D721Med (cell line): ENCODE results near the gene OSMR.

Experiments
- DNase-seq: peaks from one replicate; pipeline ENCODE4 v3.0.0; 2011; ENCODE audit warnings: low spot score; ENCODE audit not compliant: insufficient read length
- FAIRE-seq: peaks from 2 replicates; lab custom pipeline; 2011; peaks lifted over from hg19 to GRCh38; lab: Jason Lieb, UNC
- CTCF ChIP-seq: IDR thresholded peaks from 2 replicates; pipeline ENCODE4 v1.5.1; 2012; ENCODE audit warnings: mild to moderate bottlenecking, control low read depth; ENCODE audit not compliant: insufficient read depth; ENCODE audit errors: missing control alignments

The OSMR gene

GRCh38 chr5:38953426-38954012 is 107.7 kb downstream of the OSMR start:
- no peak for TF ChIP-seq CTCF
- FAIRE-seq (no peak), DNase-seq (no peak)

DNA sequence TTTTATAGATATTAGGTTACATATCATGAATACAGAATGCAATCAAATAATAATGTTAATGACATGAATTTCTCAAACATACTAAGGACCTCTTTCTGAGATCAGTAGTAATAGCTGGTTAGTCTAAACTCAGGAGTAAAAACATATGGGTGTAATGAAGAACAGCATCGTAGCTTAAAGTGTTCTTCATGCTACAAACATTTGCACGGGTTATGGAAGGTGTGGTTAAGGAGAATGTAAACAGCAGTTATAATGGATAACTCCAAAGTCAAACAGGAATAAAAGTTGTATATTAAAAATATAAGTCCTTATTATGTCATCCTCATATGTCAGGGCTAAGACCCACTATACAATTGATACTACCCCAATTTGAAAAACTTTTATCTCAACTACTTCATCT is 115.9 kb downstream of the OSMR start:
- no peak for TF ChIP-seq CTCF
- FAIRE-seq, result no peak

DNA sequence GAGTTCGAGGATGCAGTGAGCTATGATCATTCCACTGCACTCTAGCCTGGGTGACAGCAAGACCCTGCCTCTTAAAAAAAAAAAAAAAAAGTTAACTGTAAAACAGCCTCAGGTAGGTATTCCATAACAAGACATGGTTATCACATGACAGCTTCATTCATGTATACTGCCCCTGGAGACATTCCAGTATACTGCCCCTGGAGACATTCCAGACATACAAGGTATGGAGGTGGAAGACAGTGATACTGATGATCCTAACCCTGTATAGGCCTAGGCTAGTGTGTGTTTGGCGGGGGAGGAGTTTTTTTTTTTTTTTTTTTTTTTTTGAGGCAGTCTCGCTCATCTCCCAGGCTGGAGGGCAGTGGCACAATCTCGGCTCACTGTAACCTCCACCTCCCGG is 122.9 kb downstream of the OSMR start:
- FAIRE-seq (no peak), DNase-seq (no peak)
- TF ChIP-seq CTCF, result no peak

More for the DNA sequence above, 115.9 kb downstream of the OSMR start:
- DNase-seq, result no peak

- no peak for DNase-seq
- no peak for TF ChIP-seq CTCF
- FAIRE-seq, result no peak
Observed at GRCh38 chr5:38978036-38978435, 132.2 kb downstream of the OSMR start.

GRCh38 chr5:38979535-38979934 is 133.7 kb downstream of the OSMR start:
- FAIRE-seq, result no peak
- DNase-seq, result no peak
- no peak for TF ChIP-seq CTCF
